ENCODE results near the gene ZNF423.

Gene ZNF423

GRCh38 chr16:49660626-49661025 lies 195.3 kb downstream of the ZNF423 start:
- no peak for DNase-seq

- no peak for DNase-seq
These were observed 196.6 kb downstream of the ZNF423 start for GRCh38 chr16:49659356-49659755.

GRCh38 chr16:49658531-49658930 lies 197.4 kb downstream of the ZNF423 start:
- no peak for DNase-seq

- DNase-seq, result no peak
These were observed 198.0 kb downstream of the ZNF423 start for GRCh38 chr16:49657736-49658465.

GRCh38 chr16:49654425-49654824 lies 201.5 kb downstream of the ZNF423 start:
- DNase-seq, result no peak

GRCh38 chr16:49653577-49653976 lies 202.3 kb downstream of the ZNF423 start:
- DNase-seq, result no peak

GRCh38 chr16:49653173-49653570 lies 202.7 kb downstream of the ZNF423 start:
- no peak for DNase-seq

- no peak for DNase-seq
These were observed 203.3 kb downstream of the ZNF423 start for GRCh38 chr16:49652456-49653172.

GRCh38 chr16:49651996-49652395 lies 203.9 kb downstream of the ZNF423 start:
- DNase-seq, result no peak

- no peak for DNase-seq
These were observed 204.7 kb downstream of the ZNF423 start for GRCh38 chr16:49651226-49651625.

GRCh38 chr16:49650603-49651002 lies 205.3 kb downstream of the ZNF423 start:
- DNase-seq, result no peak

GRCh38 chr16:49649013-49649765 lies 206.7 kb downstream of the ZNF423 start:
- DNase-seq, result no peak

GRCh38 chr16:49647673-49648072 lies 208.2 kb downstream of the ZNF423 start:
- no peak for DNase-seq

GRCh38 chr16:49645263-49645662 lies 210.6 kb downstream of the ZNF423 start:
- no peak for DNase-seq

- no peak for DNase-seq
These were observed 211.8 kb downstream of the ZNF423 start for GRCh38 chr16:49644145-49644463.

- no peak for DNase-seq
These were observed 212.3 kb downstream of the ZNF423 start for GRCh38 chr16:49643429-49644144.

GRCh38 chr16:49641250-49641649 lies 214.7 kb downstream of the ZNF423 start:
- no peak for DNase-seq

- DNase-seq, result no peak
These were observed 215.3 kb downstream of the ZNF423 start for GRCh38 chr16:49640581-49640980.

GRCh38 chr16:49639739-49640431 lies 216.0 kb downstream of the ZNF423 start:
- no peak for DNase-seq

GRCh38 chr16:49638673-49639610 lies 217.0 kb downstream of the ZNF423 start:
- DNase-seq, result no peak

GRCh38 chr16:49637933-49638672 lies 217.8 kb downstream of the ZNF423 start:
- DNase-seq, result no peak

Data from SHP77 treated with DMSO at 0.1 percent for 48 hours (cell line).